HepG2 (cell line): ENCODE results near the gene NID2. TPM values are rescaled to one million over a fixed set of nuclear protein-coding genes. Genes with fewer than 3 reads are reported as not detected.

Experiments used
- ATAC-seq: fragments of 200-7000 bp; cut with Tn5 transposase; 3 replicates; pipeline ENCODE4 v1.9.1; 2020; ENCODE audit warnings: mild to moderate bottlenecking, moderate library complexity
- BruUV-seq: library from RNA; stranded (reverse); fragments of 400-500 nt; replicated peaks from 2 replicates; lab custom pipeline; 2021; lab: Mats Ljungman, UMichigan
- CTCF ChIA-PET: fragments of 300-600 bp; formaldehyde crosslinking; extraction: SDS; loops from one replicate; lab custom pipeline; 2021; ENCODE audit warnings: low total read pairs, inconsistent platforms, low intra/inter-chr PET ratio; lab: Yijun Ruan, JAX
- POLR2A ChIA-PET: fragments of 350-600 bp; sonication (Branson Sonifier 250); formaldehyde crosslinking; loops from one replicate; lab custom pipeline; 2020; ENCODE audit warnings: antibody characterized with exemption, inconsistent platforms; lab: Yijun Ruan, JAX
- DNase-seq: peaks from one replicate; pipeline ENCODE4 v3.0.0-alpha.2; 2015; ENCODE audit warnings: low spot score
- FAIRE-seq: peaks from 3 replicates; lab custom pipeline; 2011; peaks lifted over from hg19 to GRCh38; lab: Jason Lieb, UNC
- H2AFZ ChIP-seq: one replicate; pipeline ENCODE4 v1.6.1; 2011; ENCODE audit warnings: low read length, inconsistent platforms
- H3K27ac ChIP-seq: fragments of 300-600 bp; 3 replicates; pipeline ENCODE4 v1.8.0; 2011; ENCODE audit warnings: mixed run types, mild to moderate bottlenecking, mixed read lengths, low read length, inconsistent platforms; ENCODE audit not compliant: insufficient read depth; ENCODE audit errors: extremely low read length
- H3K27me3 ChIP-seq, 2 experiments: fragments of 200-600 bp in 1 of 2; 2 replicates in 1 of 2; 3 replicates in 1 of 2; pipeline versions ENCODE4 v1.6.0 to v1.8.0; 2011; ENCODE audit warnings: low read length in 2 of 2, mild to moderate bottlenecking in 2 of 2, moderate library complexity in 2 of 2, inconsistent platforms in 1 of 2; ENCODE audit not compliant: insufficient read depth in 2 of 2, control insufficient read depth in 1 of 2
- H3K36me3 ChIP-seq, 2 experiments: fragments of 200-600 bp in 1 of 2; replicated peaks in 1 of 2; 2 replicates in 1 of 2; 3 replicates in 1 of 2; pipeline versions ENCODE4 v1.5.1 to v1.8.0; 2011; ENCODE audit warnings: low read length in 2 of 2, inconsistent platforms in 1 of 2; ENCODE audit not compliant: insufficient read depth in 2 of 2, control insufficient read depth in 1 of 2
- H3K4me1 ChIP-seq: 2 replicates; pipeline ENCODE4 v1.5.1; 2012; ENCODE audit warnings: low read length, inconsistent platforms; ENCODE audit not compliant: insufficient read depth
- H3K4me2 ChIP-seq: 2 replicates; pipeline ENCODE4 v1.6.0; 2011; ENCODE audit warnings: low read depth, low read length, inconsistent platforms
- H3K4me3 ChIP-seq, 3 experiments: fragments of 200-600 bp in 1 of 3; sonication (generic), shearing (Covaris generic) in 1 of 3; replicated peaks in 1 of 3; 2 replicates each; pipeline ENCODE4 v1.5.1; 2011 to 2016; ENCODE audit warnings: low read length in 3 of 3, inconsistent platforms in 2 of 3, low read depth in 2 of 3, mild to moderate bottlenecking in 2 of 3, control low read depth in 1 of 3, mixed read lengths in 1 of 3; ENCODE audit not compliant: insufficient read depth in 1 of 3
- H3K79me2 ChIP-seq: one replicate; pipeline ENCODE4 v1.6.1; 2011; ENCODE audit warnings: low read length, inconsistent platforms; ENCODE audit not compliant: insufficient read depth
- H3K9ac ChIP-seq: 2 replicates; pipeline ENCODE4 v1.6.0; 2011; ENCODE audit warnings: mild to moderate bottlenecking, low read depth, low read length, inconsistent platforms; ENCODE audit not compliant: insufficient read depth
- H3K9me3 ChIP-seq: 2 replicates; pipeline ENCODE4 v1.5.1; 2012; ENCODE audit warnings: mild to moderate bottlenecking, low read length
- H4K20me1 ChIP-seq: 2 replicates; pipeline ENCODE4 v1.6.0; 2011; ENCODE audit warnings: inconsistent platforms, mild to moderate bottlenecking, low read length, moderate library complexity; ENCODE audit not compliant: insufficient read depth
- GLMP ChIP-seq: sonication (generic); formaldehyde crosslinking; IDR thresholded peaks from 2 replicates; pipeline ENCODE4 v1.9.0; 2021; ENCODE audit warnings: missing genetic modification reagents, mild to moderate bottlenecking, borderline replicate concordance
- HBP1 ChIP-seq: IDR thresholded peaks from 2 replicates; pipeline ENCODE4 v1.6.1; 2016; ENCODE audit warnings: low read depth, control low read depth
- ISL2 ChIP-seq: sonication (generic); formaldehyde crosslinking; IDR thresholded peaks from 2 replicates; pipeline ENCODE4 v1.5.0; 2020; ENCODE audit warnings: missing genetic modification reagents
- MAFG ChIP-seq: sonication (generic); formaldehyde crosslinking; IDR thresholded peaks from 2 replicates; pipeline ENCODE4 v1.5.1; 2020; ENCODE audit warnings: mild to moderate bottlenecking, missing genetic modification reagents
- MLXIP ChIP-seq: sonication (generic); formaldehyde crosslinking; IDR thresholded peaks from 2 replicates; pipeline ENCODE4 v1.9.0; 2021; ENCODE audit warnings: missing genetic modification reagents, borderline replicate concordance
- PAF1 ChIP-seq: IDR thresholded peaks from 2 replicates; pipeline ENCODE4 v1.6.1; 2016; ENCODE audit warnings: missing genetic modification reagents, missing compliant biosample characterization
- PBX2 ChIP-seq: IDR thresholded peaks from 2 replicates; pipeline ENCODE4 v1.6.1; 2016; ENCODE audit warnings: control low read depth
- TARDBP ChIP-seq: sonication (generic); formaldehyde crosslinking; IDR thresholded peaks from 2 replicates; pipeline ENCODE4 v1.8.0; 2022; ENCODE audit warnings: mild to moderate bottlenecking, missing genetic modification reagents
- TBP ChIP-seq: sonication (generic); formaldehyde crosslinking; IDR thresholded peaks from 2 replicates; pipeline ENCODE4 v1.5.0; 2020; ENCODE audit warnings: missing genetic modification reagents
- ZNF256 ChIP-seq: sonication (generic); formaldehyde crosslinking; conservative IDR thresholded peaks from 2 replicates; pipeline ENCODE4 v1.4.0; 2020; ENCODE audit warnings: missing genetic modification reagents
- ZNF430 ChIP-seq: sonication (generic); formaldehyde crosslinking; IDR thresholded peaks from 2 replicates; pipeline ENCODE4 v1.9.0; 2021; ENCODE audit warnings: mild to moderate bottlenecking, missing genetic modification reagents
- WGBS: methylation state at CpG from one replicate; pipeline ENCODE4 v1.1.6; 2017; ENCODE audit warnings: low lambda C conversion rate; 5-methylcytosine and 5-hydroxymethylcytosine counted together
- in situ Hi-C: cut with HindIII; loops from 2 replicates; pipeline ENCODE4 v1.10.0; 2017; ENCODE audit warnings: low pct_unique_long_range_greater_than_20kb; ENCODE audit not compliant: extremely low pct_ligation_motif_present
- intact Hi-C: fragments of 100-400 bp; cut with micrococcal nuclease; formaldehyde crosslinking; loops from one replicate; pipeline ENCODE4 v1.10.0; 2022; ENCODE audit not compliant: unreplicated experiment
- polyA plus RNA-seq, 8 experiments: library from polyadenylated mRNA; depleted of rRNA in 3 of 8; stranded (reverse) in 7 of 8; unstranded in 1 of 8; fragments of >200 nt; fragmentation: Illumina TruSeq in 4 of 8; extraction: Trizol in 4 of 8; gene quantifications; 2 replicates each; pipeline versions ENCODE4 v1.2.1 to v1.2.3, GENCODE V29; 2011 to 2016; ENCODE audit warnings: low read depth in 4 of 8, missing spikeins in 1 of 8, mixed read lengths in 1 of 8; ENCODE audit not compliant: insufficient read depth in 1 of 8
- total RNA-seq, 5 experiments: library from RNA; depleted of rRNA; stranded (reverse); fragments of >200 nt; fragmentation: Illumina TruSeq; extraction: Trizol; gene quantifications; 2 replicates each; pipeline ENCODE4 v1.2.3, GENCODE V29; 2016; ENCODE audit warnings: low read depth in 1 of 5
- TF ChIP-seq, protein P1 (sequence below): sonication (generic); formaldehyde crosslinking; IDR thresholded peaks from 2 replicates; pipeline ENCODE4 v1.5.1; 2020; ENCODE audit warnings: mild to moderate bottlenecking, missing genetic modification reagents, moderate library complexity
- TF ChIP-seq, protein P2 (sequence below): sonication (generic); formaldehyde crosslinking; IDR thresholded peaks from 2 replicates; pipeline ENCODE4 v1.4.0; 2020; ENCODE audit warnings: missing genetic modification reagents
- TF ChIP-seq, protein P3 (sequence below): sonication (generic); formaldehyde crosslinking; IDR thresholded peaks from 2 replicates; pipeline ENCODE4 v1.8.0; 2022; ENCODE audit warnings: missing genetic modification reagents, low read depth, mild to moderate bottlenecking, borderline replicate concordance
- TF ChIP-seq, protein P4 (sequence below): sonication (generic); formaldehyde crosslinking; IDR thresholded peaks from 2 replicates; pipeline ENCODE4 v1.5.0; 2020; ENCODE audit warnings: missing genetic modification reagents, mild to moderate bottlenecking, borderline replicate concordance

Gene NID2
- total and polyA plus RNA-seq, 2 of the 13 experiments (the other 11 are each of a cell fraction or from before 2014, with no cell fraction given), result 0.11 TPM; not detected in 1

- WGBS, result 0% methylated on average over 1 of the region's 1 CpG
- no peaks in the 10 kb centered on the region for H4K20me1 ChIP-seq
- no peaks in the 10 kb centered on the region for H3K9me3 ChIP-seq
- intact Hi-C loops (no loop called here), in situ Hi-C loops (no loop called here)
- BruUV-seq, result no TSS peak
- DNase-seq (no peak), ATAC-seq (no peak), FAIRE-seq (no peak)
- H2AFZ ChIP-seq, result no peak overlapping the region
- POLR2A ChIA-PET, result no interaction called here
- no peak overlapping the region for H3K4me3 ChIP-seq
- no peak overlapping the region for H3K27ac ChIP-seq
- no peaks in the 10 kb centered on the region; a peak in 1 of 5 replicates for H3K27me3 ChIP-seq
- H3K36me3 ChIP-seq, result no peaks in the 10 kb centered on the region
- H3K4me2 ChIP-seq, result no peak overlapping the region
- CTCF ChIA-PET, result no interaction called here
- H3K79me2 ChIP-seq, result no peaks in the 10 kb centered on the region
- no peaks in the 10 kb centered on the region for H3K4me1 ChIP-seq
- H3K9ac ChIP-seq, result no peak overlapping the region
- TF ChIP-seq PBX2 (CRISPR knock-in tag) (no peak), TARDBP (CRISPR knock-in tag) (no peak), ZNF256 (CRISPR knock-in tag) (no peak), PAF1 (CRISPR knock-in tag) (no peak), MAFG (CRISPR knock-in tag) (no peak), ZNF430 (CRISPR knock-in tag) (no peak), HBP1 (CRISPR knock-in tag) (no peak), MLXIP (no peak), ISL2 (CRISPR knock-in tag) (no peak), GLMP (no peak), TBP (CRISPR knock-in tag) (no peak)
- TF ChIP-seq, protein P1, sequence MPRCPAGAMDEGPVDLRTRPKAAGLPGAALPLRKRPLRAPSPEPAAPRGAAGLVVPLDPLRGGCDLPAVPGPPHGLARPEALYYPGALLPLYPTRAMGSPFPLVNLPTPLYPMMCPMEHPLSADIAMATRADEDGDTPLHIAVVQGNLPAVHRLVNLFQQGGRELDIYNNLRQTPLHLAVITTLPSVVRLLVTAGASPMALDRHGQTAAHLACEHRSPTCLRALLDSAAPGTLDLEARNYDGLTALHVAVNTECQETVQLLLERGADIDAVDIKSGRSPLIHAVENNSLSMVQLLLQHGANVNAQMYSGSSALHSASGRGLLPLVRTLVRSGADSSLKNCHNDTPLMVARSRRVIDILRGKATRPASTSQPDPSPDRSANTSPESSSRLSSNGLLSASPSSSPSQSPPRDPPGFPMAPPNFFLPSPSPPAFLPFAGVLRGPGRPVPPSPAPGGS (CRISPR knock-in tag), result no peak
- TF ChIP-seq, protein P2, sequence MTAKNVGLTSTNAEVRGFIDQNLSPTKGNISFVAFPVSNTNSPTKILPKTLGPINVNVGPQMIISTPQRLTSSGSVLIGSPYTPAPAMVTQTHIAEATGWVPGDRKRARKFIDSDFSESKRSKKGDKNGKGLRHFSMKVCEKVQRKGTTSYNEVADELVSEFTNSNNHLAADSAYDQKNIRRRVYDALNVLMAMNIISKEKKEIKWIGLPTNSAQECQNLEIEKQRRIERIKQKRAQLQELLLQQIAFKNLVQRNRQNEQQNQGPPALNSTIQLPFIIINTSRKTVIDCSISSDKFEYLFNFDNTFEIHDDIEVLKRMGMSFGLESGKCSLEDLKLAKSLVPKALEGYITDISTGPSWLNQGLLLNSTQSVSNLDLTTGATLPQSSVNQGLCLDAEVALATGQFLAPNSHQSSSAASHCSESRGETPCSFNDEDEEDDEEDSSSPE (CRISPR knock-in tag), result no peak
- TF ChIP-seq, protein P3, sequence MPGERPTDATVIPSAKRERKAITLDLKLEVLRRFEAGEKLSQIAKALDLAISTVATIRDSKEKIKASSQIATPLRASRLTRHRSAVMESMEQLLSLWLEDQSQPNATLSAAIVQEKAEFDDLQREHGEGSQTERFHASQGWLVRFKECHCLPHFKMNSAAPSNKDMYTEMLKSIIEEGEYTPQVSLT (CRISPR knock-in tag), result no peak
- TF ChIP-seq, protein P4, sequence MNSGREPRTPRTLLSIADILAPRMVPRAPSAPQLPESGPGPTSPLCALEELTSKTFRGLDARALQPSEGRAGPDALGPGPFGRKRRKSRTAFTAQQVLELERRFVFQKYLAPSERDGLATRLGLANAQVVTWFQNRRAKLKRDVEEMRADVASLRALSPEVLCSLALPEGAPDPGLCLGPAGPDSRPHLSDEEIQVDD (CRISPR knock-in tag), result no peak
Observed at GRCh38 chr14:52108823-52109222, 40.0 kb upstream of the NID2 start.
